Uterus (tissue), 4 donors: Measurements from ENCODE around the gene UNC79. TPM values are rescaled to one million over a fixed set of nuclear protein-coding genes. Genes with fewer than 3 reads are reported as not detected.

ENCODE experiments used
- DNase-seq, 2 donors: peaks; one replicate each; pipeline ENCODE4 v3.0.0-alpha.2; 2019 to 2020
- H3K27ac ChIP-seq, 2 donors: fragments of 200-600 bp; sonication (generic); 1 replicate in 1 of 2; 2 replicates in 1 of 2; pipeline ENCODE4 v1.5.1; 2016 to 2018
- H3K27me3 ChIP-seq, 2 donors: fragments of 200-600 bp; sonication (generic); one replicate each; pipeline ENCODE4 v1.5.1; 2018 to 2019; ENCODE audit warnings: control low read depth in 1 of 2
- H3K36me3 ChIP-seq, 2 donors: fragments of 200-600 bp; sonication (generic); one replicate each; pipeline ENCODE4 v1.5.1; 2019; ENCODE audit warnings: control low read depth in 1 of 2
- H3K4me1 ChIP-seq, 2 donors: fragments of 200-600 bp; sonication (generic); one replicate each; pipeline ENCODE4 v1.5.1; 2018 to 2019; ENCODE audit warnings: control low read depth in 1 of 2
- H3K4me3 ChIP-seq, 2 donors: fragments of 200-600 bp; sonication (generic); 1 replicate in 1 of 2; 2 replicates in 1 of 2; pipeline ENCODE4 v1.5.1; 2018 to 2019; ENCODE audit warnings: mild to moderate bottlenecking in 1 of 2
- H3K9me3 ChIP-seq, 2 donors: fragments of 200-600 bp; sonication (generic); one replicate each; pipeline ENCODE4 v1.5.1; 2019; ENCODE audit warnings: control low read depth in 1 of 2
- POLR2A ChIP-seq, 2 donors: fragments of 450-650 bp; IDR thresholded peaks; one replicate each; pipeline ENCODE4 v1.6.1; 2016; ENCODE audit warnings: antibody characterized with exemption in 2 of 2, mild to moderate bottlenecking in 1 of 2, moderate library complexity in 1 of 2
- intact Hi-C: fragments of 100-400 bp; cut with DNase I; formaldehyde crosslinking; loops from one replicate; pipeline ENCODE4 v1.15.1; 2023; ENCODE audit warnings: low total_unique reads
- total RNA-seq, 4 donors: library from RNA; depleted of rRNA in 3 of 4; stranded (reverse); fragments of >200 nt in 3 of 4; gene quantifications; one replicate each; pipeline versions ENCODE4 v1.1.0 to v1.2.4, GENCODE V29; 2014 to 2023
- TF ChIP-seq, protein P1 (sequence below), 4 experiments: fragments of 200-600 bp in 2 of 4; fragments of 450-650 bp in 2 of 4; sonication (generic) in 2 of 4; IDR thresholded peaks; one replicate each; pipeline ENCODE4 v1.5.1; 2016 to 2019; ENCODE audit warnings: antibody characterized with exemption in 4 of 4, mild to moderate bottlenecking in 2 of 4, moderate library complexity in 1 of 4
- donor health status: DM: yes; HTN: yes; CAD: no.

UNC79 gene
- total RNA-seq, 4 donors from 2014 or later: 0.24 to 0.35 TPM; not detected in 2

GRCh38 chr14:93528884-93529558 lies 98.3 kb downstream of the UNC79 start:
- H3K27me3 ChIP-seq: no peaks in the 10 kb centered on the region
- H3K36me3 ChIP-seq: no peaks in the 10 kb centered on the region
- no peak for DNase-seq
- intact Hi-C loops: no loop called here
- no peak overlapping the region for H3K27ac ChIP-seq
- TF ChIP-seq, protein P1, sequence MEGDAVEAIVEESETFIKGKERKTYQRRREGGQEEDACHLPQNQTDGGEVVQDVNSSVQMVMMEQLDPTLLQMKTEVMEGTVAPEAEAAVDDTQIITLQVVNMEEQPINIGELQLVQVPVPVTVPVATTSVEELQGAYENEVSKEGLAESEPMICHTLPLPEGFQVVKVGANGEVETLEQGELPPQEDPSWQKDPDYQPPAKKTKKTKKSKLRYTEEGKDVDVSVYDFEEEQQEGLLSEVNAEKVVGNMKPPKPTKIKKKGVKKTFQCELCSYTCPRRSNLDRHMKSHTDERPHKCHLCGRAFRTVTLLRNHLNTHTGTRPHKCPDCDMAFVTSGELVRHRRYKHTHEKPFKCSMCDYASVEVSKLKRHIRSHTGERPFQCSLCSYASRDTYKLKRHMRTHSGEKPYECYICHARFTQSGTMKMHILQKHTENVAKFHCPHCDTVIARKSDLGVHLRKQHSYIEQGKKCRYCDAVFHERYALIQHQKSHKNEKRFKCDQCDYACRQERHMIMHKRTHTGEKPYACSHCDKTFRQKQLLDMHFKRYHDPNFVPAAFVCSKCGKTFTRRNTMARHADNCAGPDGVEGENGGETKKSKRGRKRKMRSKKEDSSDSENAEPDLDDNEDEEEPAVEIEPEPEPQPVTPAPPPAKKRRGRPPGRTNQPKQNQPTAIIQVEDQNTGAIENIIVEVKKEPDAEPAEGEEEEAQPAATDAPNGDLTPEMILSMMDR (IDR thresholded peaks at IDR 0.05): no peak
- TF ChIP-seq POLR2A (IDR thresholded peaks at IDR 0.05): no peak
- no peak overlapping the region for H3K4me3 ChIP-seq
- H3K9me3 ChIP-seq: no peaks in the 10 kb centered on the region
- no peaks in the 10 kb centered on the region for H3K4me1 ChIP-seq

DNA sequence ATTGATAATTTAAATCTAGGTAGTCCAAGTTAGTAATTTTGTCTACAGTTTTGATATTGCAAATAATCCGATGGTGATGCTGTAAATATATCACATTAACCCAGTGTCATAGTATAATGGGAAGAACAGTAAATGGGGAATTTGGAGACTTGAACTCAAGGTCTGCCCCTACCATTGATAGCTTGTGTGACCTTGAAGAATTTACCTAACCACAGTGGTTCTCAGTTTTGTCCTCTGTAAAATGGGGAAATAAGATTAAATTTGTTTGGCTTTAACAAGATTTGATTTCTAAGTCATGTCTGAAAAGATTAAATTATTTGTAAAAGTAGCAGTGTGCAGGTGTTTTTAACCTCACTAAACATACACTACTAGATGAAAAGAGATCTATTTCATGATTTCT lies 100.9 kb downstream of the UNC79 start:
- Histone ChIP-seq H3K27me3 (no peaks in the 10 kb centered on the region), H3K4me3 (no peak overlapping the region), H3K9me3 (no peaks in the 10 kb centered on the region), H3K4me1 (no peaks in the 10 kb centered on the region), H3K36me3 (no peaks in the 10 kb centered on the region), H3K27ac (no peak overlapping the region)
- DNase-seq: no peak
- TF ChIP-seq POLR2A (IDR thresholded peaks at IDR 0.05): no peak
- TF ChIP-seq, protein P1 (IDR thresholded peaks at IDR 0.05): no peak
- intact Hi-C loops: no loop called here

DNA sequence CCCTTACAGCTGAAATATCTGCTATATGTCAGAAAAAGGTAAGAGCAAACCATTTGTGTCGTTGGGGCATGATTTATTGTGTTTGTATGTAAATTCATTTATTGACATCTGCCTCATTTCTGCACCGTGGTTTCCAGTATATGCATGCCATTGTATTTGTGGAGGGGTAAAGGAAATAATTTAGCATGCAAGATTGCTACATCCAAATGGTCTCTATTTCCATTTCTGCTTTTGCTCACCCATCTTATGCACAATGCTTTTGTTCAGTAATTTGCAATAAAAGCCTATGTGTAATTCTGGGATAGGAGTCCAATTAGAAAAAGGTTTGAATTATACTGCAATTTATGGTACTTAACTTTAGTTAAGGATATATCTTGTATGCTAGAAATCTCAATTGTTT lies 101.8 kb downstream of the UNC79 start:
- H3K4me1 ChIP-seq: no peaks in the 10 kb centered on the region
- H3K27ac ChIP-seq: no peak overlapping the region
- H3K4me3 ChIP-seq: no peak overlapping the region
- H3K36me3 ChIP-seq: no peaks in the 10 kb centered on the region
- DNase-seq: no peak
- intact Hi-C loops: no loop called here
- TF ChIP-seq, protein P1 (IDR thresholded peaks at IDR 0.05): no peak
- no peaks in the 10 kb centered on the region for H3K27me3 ChIP-seq
- no peaks in the 10 kb centered on the region for H3K9me3 ChIP-seq

- Histone ChIP-seq H3K9me3 (no peaks in the 10 kb centered on the region), H3K4me3 (no peak overlapping the region), H3K4me1 (no peaks in the 10 kb centered on the region), H3K36me3 (no peaks in the 10 kb centered on the region), H3K27me3 (no peaks in the 10 kb centered on the region), H3K27ac (no peak overlapping the region)
- TF ChIP-seq, protein P1 (IDR thresholded peaks at IDR 0.05): no peak
- no peak for TF ChIP-seq POLR2A (IDR thresholded peaks at IDR 0.05)
- intact Hi-C loops: no loop called here
- DNase-seq: no peak
These were observed 102.7 kb downstream of the UNC79 start for GRCh38 chr14:93533437-93533836.

- Histone ChIP-seq H3K27ac (no peak overlapping the region), H3K4me3 (no peak overlapping the region), H3K36me3 (no peaks in the 10 kb centered on the region), H3K9me3 (no peaks in the 10 kb centered on the region), H3K27me3 (no peaks in the 10 kb centered on the region), H3K4me1 (no peaks in the 10 kb centered on the region)
- TF ChIP-seq, protein P1 (IDR thresholded peaks at IDR 0.05): no peak
- TF ChIP-seq POLR2A (IDR thresholded peaks at IDR 0.05): no peak
- DNase-seq: no peak
- intact Hi-C loops: no loop called here
These were observed 103.1 kb downstream of the UNC79 start for GRCh38 chr14:93533842-93534241.
